Muscle layer of colon (tissue), 2 donors: ENCODE measurements around the gene PAGR1.
"Not testable (repeated sequence)": the region's sequence is repeated elsewhere in the genome, so short reads cannot be mapped to it uniquely, and the experiment has no call there.

Experiments used
- H3K27ac ChIP-seq: one replicate; pipeline ENCODE4 v1.7.0; 2013; ENCODE audit warnings: low read depth, mild to moderate bottlenecking, low read length, moderate library complexity
- H3K27me3 ChIP-seq, 2 donors: one replicate each; pipeline ENCODE4 v1.7.0; 2013; ENCODE audit warnings: low read length in 2 of 2, mild to moderate bottlenecking in 2 of 2; ENCODE audit not compliant: insufficient read depth in 2 of 2, control insufficient read depth in 1 of 2
- H3K36me3 ChIP-seq: one replicate; pipeline ENCODE4 v1.7.0; 2013; ENCODE audit warnings: mild to moderate bottlenecking, low read length; ENCODE audit not compliant: insufficient read depth
- H3K4me1 ChIP-seq: one replicate; pipeline ENCODE4 v1.7.0; 2013; ENCODE audit warnings: mild to moderate bottlenecking, low read length; ENCODE audit not compliant: insufficient read depth
- H3K4me3 ChIP-seq, 2 donors: one replicate each; pipeline ENCODE4 v1.7.0; 2013; ENCODE audit warnings: low read length in 2 of 2, low read depth in 1 of 2, mild to moderate bottlenecking in 1 of 2, moderate library complexity in 1 of 2
- H3K9ac ChIP-seq: one replicate; pipeline ENCODE4 v1.7.0; 2013; ENCODE audit warnings: low read length
- H3K9me3 ChIP-seq: one replicate; pipeline ENCODE4 v1.7.0; 2013; ENCODE audit warnings: mild to moderate bottlenecking, low read length
- donor health status: abdominal sarcoma.
- donor health status: Adenocarcinoma of cecum.

PAGR1 gene

DNA sequence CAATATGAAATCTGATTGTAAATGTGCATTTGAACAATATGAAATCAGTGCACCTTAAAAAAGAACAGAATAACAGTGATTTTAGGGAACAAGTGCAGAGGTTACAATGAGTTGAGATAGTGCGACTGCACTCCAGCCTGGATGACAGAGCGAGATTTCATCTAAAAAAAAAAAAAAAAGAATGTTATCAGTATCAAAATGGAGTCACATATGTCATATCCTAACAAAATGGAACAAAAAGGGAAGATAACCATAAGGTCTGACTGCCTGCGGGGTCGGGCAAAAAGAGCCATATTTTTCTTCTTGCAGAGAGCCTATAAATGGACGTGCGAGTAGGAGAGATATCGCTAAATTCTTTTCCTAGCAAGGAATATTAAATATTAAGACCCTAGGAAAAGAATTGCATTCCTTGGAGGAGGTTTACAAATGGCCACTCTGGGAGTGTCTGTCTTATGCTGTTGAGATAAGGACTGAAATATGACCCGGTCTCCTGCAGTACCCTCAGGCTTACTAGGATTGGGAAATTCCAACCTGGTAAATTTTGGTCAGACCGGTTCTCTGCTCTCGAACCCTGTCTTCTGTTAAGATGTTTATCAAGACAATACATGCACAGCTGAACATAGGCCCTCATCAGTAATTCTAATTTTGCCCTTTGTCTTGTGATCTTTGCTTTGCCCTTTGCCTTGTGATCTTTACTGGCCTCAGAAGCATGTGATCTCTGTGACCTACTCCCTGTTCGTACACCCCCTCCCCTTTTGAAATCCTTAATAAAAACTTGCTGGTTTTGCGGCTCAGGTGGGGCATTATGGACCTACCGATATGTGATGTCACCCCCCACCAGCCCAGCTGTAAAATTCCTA lies 32.6 kb upstream of the PAGR1 start:
- not testable (repeated sequence) for H3K36me3 ChIP-seq, H3K4me3 ChIP-seq, H3K4me1 ChIP-seq, H3K9me3 ChIP-seq, H3K9ac ChIP-seq, H3K27me3 ChIP-seq, H3K27ac ChIP-seq

DNA sequence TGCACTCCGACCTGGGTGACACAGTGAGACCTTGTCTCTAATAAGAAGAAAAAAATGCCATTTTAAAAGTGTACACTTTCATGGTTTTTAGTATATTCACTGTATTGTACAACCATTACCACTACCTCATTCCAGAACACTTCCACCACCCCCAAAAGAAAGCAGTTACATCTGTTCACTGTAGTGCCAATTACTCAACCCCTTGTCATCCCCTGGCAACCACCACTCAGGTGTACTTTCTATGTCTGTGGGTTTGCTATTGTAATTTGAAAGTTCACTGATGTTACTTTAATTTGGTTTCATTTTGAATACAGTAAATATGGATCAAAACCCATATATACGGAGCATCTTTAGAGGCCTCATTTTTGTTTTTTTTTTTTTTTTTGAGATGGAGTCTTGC lies 31.8 kb upstream of the PAGR1 start:
- H3K36me3 ChIP-seq: no peaks in the 10 kb centered on the region
- no peak overlapping the region for H3K9ac ChIP-seq

DNA sequence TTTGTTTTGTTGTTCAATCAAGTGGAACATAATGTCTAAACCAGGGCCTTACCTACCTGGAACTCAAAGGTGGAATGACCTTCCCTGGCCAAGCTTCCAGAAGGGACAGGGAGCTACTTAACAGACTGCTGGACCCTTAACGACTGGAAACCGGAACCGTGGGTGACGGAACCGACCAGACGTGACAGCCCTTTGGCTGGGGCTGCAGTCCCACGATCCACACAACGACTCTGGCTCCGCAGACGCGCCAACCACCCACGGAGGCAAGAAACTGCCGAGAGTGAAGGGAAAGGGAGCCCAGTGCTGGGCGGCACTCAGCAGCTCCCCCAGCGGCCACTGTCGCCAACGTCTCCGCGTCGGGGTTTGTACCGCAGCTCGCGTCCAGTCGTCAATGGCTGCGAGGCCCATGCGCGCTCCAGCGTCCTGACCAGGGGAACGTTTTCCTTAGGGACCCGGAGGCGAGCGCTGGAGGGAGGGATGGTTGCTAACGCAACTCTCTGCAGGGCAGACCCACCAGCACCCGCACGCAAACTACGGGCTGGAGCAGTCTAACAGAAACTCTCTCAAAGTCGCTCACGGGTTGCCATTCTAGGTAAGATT lies 31.0 kb upstream of the PAGR1 start:
- Histone ChIP-seq H3K27me3 (no peaks in the 10 kb centered on the region), H3K9ac (no peak overlapping the region), H3K4me3 (peak overlapping the region in 1 of 2 donors; percentile 38), H3K36me3 (no peaks in the 10 kb centered on the region), H3K9me3 (no peaks in the 10 kb centered on the region), H3K4me1 (peaks cover 6% of the 10 kb centered on the region), H3K27ac (no peak overlapping the region)

More for the DNA sequence above, 31.8 kb upstream of the PAGR1 start:
- H3K4me1 ChIP-seq: peaks cover 6% of the 10 kb centered on the region
- H3K9me3 ChIP-seq: no peaks in the 10 kb centered on the region
- H3K27me3 ChIP-seq: no peaks in the 10 kb centered on the region
- no peak overlapping the region for H3K4me3 ChIP-seq
- no peak overlapping the region for H3K27ac ChIP-seq

DNA sequence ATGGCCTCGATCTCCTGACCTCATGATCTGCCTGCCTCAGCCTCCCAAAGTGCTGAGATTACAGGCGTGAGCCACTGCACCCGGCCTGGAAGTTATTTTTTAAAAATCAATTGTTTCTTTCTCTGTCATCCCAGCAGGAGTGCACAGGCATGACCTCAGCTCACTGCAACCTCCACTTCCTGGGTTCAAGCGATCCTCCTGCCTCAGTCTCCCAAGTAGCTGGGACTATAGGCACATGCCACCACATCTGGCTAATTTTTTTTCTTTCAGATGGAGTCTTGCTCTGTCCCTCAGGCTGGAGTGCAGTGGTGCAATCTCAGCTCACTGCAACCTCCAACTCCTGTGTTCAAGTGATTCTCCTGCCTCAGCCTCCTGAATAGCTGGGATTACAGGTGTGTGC lies 28.8 kb upstream of the PAGR1 start:
- not testable (repeated sequence) for H3K27ac ChIP-seq, H3K9me3 ChIP-seq, H3K4me3 ChIP-seq, H3K9ac ChIP-seq, H3K36me3 ChIP-seq, H3K27me3 ChIP-seq
- peaks cover 16% of the 10 kb centered on the region for H3K4me1 ChIP-seq

DNA sequence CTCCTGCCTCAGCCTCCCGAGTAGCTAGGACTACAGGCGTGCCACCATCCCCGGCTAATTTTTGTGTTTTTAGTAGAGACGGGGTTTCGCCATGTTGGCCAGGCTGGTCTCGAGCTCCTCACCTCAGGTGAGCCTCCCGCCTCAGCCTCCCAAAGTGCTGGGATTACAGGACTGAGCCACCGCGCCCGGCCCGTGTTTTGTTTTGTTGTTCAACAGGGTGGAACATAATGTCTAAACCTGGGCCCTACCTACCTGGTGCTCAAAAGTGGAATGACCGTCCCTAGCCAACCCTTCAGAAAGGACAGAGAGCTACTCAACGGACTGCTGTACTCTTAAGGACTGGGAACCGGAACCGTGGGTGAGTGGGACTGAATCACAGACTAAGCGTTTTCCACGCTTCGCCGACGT lies 26.2 kb upstream of the PAGR1 start:
- Histone ChIP-seq H3K4me1 (peaks cover 16% of the 10 kb centered on the region), H3K27ac (peak overlapping the region; percentile 96), H3K9me3 (no peaks in the 10 kb centered on the region), H3K36me3 (no peaks in the 10 kb centered on the region), H3K4me3 (peak overlapping the region; percentile 51 to 93), H3K27me3 (no peaks in the 10 kb centered on the region), H3K9ac (peak overlapping the region; percentile 88)

DNA sequence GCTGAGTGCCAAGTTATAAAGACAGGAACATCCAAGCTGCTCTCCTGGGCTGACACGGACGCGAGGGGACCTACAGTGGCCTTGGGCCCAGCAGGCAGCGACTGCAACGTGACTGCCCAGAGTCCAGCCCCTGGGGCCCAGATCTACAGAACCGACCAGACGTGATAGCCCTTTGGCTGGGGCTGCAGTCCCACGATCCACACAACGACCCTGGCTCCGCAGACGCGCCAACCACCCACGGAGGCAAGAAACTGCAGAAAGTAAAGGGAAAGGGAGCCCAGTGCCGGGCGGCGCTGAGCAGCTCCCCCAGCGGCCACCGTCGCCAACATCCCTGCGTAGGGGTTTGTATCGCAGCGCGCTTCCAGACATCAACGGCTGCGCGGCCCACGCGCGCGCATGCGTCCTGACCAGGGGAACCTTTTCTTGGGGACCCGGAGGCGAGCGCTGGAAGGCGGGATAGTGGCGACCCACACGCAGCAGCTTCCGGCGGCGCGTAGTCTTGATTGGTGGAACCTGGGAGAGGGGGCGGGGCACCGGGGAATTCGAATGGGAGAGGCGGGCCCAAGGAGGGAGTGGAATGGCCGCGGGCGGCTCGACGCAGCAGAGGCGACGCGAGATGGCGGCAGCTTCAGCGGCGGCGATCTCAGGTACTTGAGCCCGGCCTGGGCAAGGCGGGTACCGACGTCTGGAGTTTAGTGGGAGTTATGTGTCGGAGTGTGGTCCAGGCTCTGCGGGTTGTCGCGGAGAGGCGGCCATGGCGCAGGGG lies 25.6 kb upstream of the PAGR1 start, which contains the start of gene KIF22:
Gene KIF22 (plus strand): TSS at position 569 of the 766 bp plus-strand sequence. CDS start 9 bp downstream, at position 578.
- peak within 1 kb of the TSS; percentile 88 for H3K9ac ChIP-seq
- no peaks in the 10 kb centered on the region for H3K27me3 ChIP-seq
- peak within 1 kb of the TSS; percentile 96 for H3K27ac ChIP-seq
- H3K9me3 ChIP-seq: no peaks in the 10 kb centered on the region
- peak within 1 kb of the TSS; percentile 93 to 94 for H3K4me3 ChIP-seq
- H3K4me1 ChIP-seq: peaks cover 13% of the 10 kb centered on the region
- no peaks in the 10 kb centered on the region for H3K36me3 ChIP-seq

DNA sequence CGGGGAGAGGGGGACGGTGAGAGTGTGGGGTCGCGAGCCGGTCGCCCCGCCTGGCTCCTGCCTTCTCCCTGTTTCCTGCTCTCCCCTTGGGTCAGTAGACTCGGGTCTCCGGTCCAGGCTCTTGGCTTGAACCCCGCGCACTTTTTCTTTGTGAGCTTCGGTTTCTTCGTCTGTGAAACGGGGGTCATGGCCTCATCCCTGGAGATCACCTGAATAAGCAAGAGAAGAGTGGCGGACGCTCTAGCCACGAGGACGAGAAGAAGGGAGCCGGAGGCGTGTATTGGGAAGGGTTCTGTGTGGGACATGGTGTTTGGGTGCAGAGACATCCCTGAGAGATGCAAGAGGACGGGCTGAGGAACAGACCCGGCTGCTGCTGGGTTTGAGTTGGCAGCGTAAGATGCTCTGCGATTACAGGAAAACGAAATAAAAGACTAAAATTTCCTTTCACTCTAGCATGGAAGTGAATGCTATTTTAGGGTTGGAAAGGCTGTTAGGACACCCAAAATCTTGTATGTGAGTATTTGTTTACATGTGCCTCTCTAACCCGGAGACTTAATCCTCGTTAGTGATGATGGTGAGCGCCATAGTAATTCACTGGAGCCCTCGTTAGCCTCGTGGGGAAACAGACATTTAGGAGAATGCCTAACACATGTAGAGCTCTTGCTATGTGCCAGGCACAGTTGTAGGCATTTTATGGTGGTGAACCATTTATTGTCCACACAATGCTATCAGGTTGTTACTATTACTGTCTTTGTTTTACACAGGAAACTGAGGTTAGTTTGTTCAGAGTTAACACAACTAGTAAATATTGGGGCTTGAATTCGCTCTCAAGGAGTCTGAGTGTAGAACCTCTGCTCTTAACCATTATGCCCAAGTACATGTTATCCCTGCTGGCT lies 24.8 kb upstream of the PAGR1 start:
- peaks cover 9% of the 10 kb centered on the region for H3K4me1 ChIP-seq
- H3K27me3 ChIP-seq: no peaks in the 10 kb centered on the region
- H3K36me3 ChIP-seq: no peaks in the 10 kb centered on the region
- peak overlapping the region; percentile 50 for H3K9ac ChIP-seq
- peak overlapping the region; percentile 47 for H3K27ac ChIP-seq
- peak overlapping the region; percentile 93 to 94 for H3K4me3 ChIP-seq
- H3K9me3 ChIP-seq: no peaks in the 10 kb centered on the region

DNA sequence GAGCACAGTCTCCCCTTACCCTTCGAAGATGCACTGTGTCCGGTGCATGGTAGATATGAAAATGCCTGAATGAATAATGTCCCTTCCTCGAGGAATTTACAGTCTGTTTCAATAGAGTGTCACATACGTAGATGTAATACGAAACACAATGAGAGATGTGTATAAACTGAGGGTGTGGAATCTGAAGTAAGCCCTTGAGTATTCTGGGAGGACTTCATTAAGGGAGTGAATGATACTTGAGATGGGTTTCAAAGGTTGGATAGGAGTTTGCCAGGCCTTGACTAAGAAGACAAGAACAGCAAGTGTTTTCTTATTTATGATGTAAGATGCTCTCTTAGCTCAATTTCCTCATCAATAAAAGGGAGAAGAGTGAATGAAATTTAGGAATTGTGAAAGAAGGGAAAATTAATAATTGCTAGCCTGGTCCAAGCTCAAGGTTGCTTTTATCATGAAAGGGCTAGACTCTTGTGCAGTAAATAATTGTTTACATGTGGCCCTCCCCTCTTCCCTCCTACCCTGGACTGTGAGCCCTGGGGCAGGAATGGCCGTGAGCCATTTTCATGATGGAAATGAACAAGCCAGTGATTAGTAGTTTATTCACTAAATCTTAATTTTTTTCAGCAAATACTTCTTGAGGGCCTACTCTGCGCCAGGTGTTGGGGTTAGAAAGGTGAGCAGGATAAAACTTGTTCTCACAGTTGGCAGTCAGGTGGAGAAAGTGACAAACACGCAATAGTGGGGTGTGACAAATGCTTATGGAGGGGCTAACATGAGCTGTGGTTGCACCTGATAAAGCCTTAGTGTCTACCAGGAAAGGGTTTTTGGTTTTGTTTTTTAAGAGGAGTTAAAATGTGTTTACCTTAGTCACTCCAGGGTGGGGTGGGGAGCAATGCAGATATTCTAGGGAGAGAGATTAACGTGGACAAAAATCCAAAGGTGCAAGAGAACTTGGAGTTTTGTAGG lies 23.8 kb upstream of the PAGR1 start:
- Histone ChIP-seq H3K4me3 (peak overlapping the region in 1 of 2 donors; percentile 93), H3K27ac (no peak overlapping the region)

DNA sequence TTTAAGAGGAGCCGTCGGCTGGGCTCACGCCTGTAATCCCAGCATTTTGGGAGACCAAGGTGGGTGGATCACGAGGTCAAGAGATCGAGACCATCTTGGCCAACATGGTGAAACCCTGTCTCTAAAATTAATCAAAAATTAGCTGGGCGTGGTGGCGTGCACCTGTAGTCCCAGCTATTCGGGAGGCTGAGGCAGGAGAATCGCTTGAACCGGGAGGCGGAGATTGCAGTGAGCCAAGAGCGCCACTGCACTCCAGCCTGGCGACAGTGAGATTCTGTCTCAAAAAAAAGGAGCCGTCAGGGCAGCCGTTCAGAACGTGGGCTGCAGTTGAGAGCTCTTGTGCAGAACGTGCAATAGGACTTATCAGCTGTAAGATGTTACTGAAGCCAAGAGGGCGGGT lies 22.8 kb upstream of the PAGR1 start:
- not testable (repeated sequence) for H3K27ac ChIP-seq, H3K9ac ChIP-seq, H3K9me3 ChIP-seq, H3K4me1 ChIP-seq, H3K27me3 ChIP-seq, H3K4me3 ChIP-seq
- H3K36me3 ChIP-seq: peaks cover 15% of the 10 kb centered on the region

More for the DNA sequence above, 23.8 kb upstream of the PAGR1 start:
- Histone ChIP-seq H3K27me3 (no peaks in the 10 kb centered on the region), H3K9ac (peak overlapping the region; percentile 50), H3K36me3 (peaks cover 6% of the 10 kb centered on the region), H3K9me3 (no peaks in the 10 kb centered on the region), H3K4me1 (peaks cover 9% of the 10 kb centered on the region)

DNA sequence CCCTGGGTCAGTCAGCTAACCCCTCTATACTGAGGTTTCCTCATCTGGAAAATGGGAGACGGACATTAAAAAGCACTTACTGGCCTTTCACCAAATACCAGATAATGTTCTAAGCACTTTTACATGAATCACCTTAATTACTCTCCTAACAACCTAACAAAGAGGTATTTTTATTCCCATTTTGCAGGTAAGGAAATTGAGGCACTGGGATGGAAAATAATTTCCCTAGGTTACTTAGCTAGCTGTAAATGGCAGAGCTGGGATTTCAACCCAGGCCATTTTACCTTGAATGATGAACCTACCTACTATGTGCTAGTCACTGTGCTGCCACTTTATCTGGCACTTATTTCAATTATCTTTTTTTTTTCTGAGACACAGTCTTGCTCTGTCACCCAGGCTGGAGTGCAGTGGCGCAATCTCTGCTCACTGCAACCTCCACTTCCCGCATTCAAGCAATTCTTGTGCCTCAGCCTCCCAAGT lies 21.7 kb upstream of the PAGR1 start:
- H3K9ac ChIP-seq: no peak overlapping the region
- no peaks in the 10 kb centered on the region for H3K9me3 ChIP-seq
- no peak overlapping the region for H3K27ac ChIP-seq
- H3K27me3 ChIP-seq: no peaks in the 10 kb centered on the region
- peaks cover 26% of the 10 kb centered on the region for H3K36me3 ChIP-seq
- peaks cover 9% of the 10 kb centered on the region for H3K4me1 ChIP-seq
- H3K4me3 ChIP-seq: no peak overlapping the region
